SK-N-SH treated with all-trans-retinoic acid at 6 μM for 48 hours (cell line): ENCODE results near the gene SNX8.

Source experiments
- ARNTL ChIP-seq: fragments of 450-650 bp; formaldehyde crosslinking; IDR thresholded peaks from 2 replicates; pipeline ENCODE4 v1.5.0; 2020; ENCODE audit warnings: low read depth, mild to moderate bottlenecking, moderate library complexity, borderline replicate concordance
- GLIS3 ChIP-seq: fragments of 250-450 bp; sonication (Bioruptor Pico); IDR thresholded peaks from 2 replicates; pipeline ENCODE4 v1.5.0; 2020; ENCODE audit warnings: mild to moderate bottlenecking, moderate library complexity
- ISL1 ChIP-seq: fragments of 250-450 bp; sonication (Bioruptor Pico); IDR thresholded peaks from 2 replicates; pipeline ENCODE4 v2.1.2; 2022; ENCODE audit warnings: mild to moderate bottlenecking, moderate library complexity
- OSR1 ChIP-seq: fragments of 250-450 bp; sonication (Bioruptor Pico); IDR thresholded peaks from 2 replicates; pipeline ENCODE4 v1.8.0; 2022; ENCODE audit warnings: moderate library complexity, mild to moderate bottlenecking, inconsistent platforms
- RARB ChIP-seq: fragments of 250-450 bp; sonication (Bioruptor Pico); IDR thresholded peaks from 2 replicates; pipeline ENCODE4 v1.8.0; 2021; ENCODE audit warnings: mild to moderate bottlenecking, moderate library complexity
- SNAI2 ChIP-seq: fragments of 250-450 bp; sonication (Bioruptor Pico); IDR thresholded peaks from 2 replicates; pipeline ENCODE4 v1.5.0; 2020; ENCODE audit warnings: mild to moderate bottlenecking, moderate library complexity
- TCF4 ChIP-seq: fragments of 250-450 bp; sonication (Bioruptor Pico); IDR thresholded peaks from 2 replicates; pipeline ENCODE4 v1.8.0; 2021; ENCODE audit warnings: mild to moderate bottlenecking, moderate library complexity, borderline replicate concordance
- ZFP3 ChIP-seq: fragments of 250-450 bp; sonication (Bioruptor Pico); IDR thresholded peaks from 2 replicates; pipeline ENCODE4 v1.5.0; 2020; ENCODE audit warnings: mild to moderate bottlenecking, moderate library complexity
- TF ChIP-seq, protein P1 (sequence below): fragments of 250-450 bp; sonication (Bioruptor Pico); IDR thresholded peaks from 2 replicates; pipeline ENCODE4 v1.5.1; 2020; ENCODE audit warnings: low read depth, mild to moderate bottlenecking, moderate library complexity

DNA sequence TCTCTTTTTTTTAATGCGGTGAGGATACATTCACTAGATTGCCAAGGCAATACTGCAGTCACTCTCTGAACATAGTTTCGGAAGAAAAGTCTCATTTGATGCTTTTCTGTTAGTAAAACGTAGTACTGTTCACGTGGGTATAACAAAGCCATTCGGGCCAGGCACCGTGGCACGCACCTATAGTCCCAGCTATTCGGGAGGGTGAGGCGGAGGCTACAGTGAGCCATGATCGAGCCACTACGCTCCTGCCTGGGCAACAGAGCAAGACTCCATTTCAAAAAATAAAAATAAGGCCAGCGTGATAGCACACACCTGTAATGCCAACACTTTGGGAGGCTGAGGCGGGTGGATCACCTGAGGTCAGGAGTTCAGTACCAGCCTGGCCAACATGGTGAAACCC is 24.6 kb downstream of the SNX8 start:
- TF ChIP-seq ZFP3: no peak
- no peak for TF ChIP-seq GLIS3 (CRISPR knock-in tag)
- no peak for TF ChIP-seq TCF4
- TF ChIP-seq SNAI2: no peak
- no peak for TF ChIP-seq RARB (CRISPR knock-in tag)
- TF ChIP-seq ISL1: no peak
- no peak for TF ChIP-seq ARNTL (CRISPR knock-in tag)
- TF ChIP-seq, protein P1, sequence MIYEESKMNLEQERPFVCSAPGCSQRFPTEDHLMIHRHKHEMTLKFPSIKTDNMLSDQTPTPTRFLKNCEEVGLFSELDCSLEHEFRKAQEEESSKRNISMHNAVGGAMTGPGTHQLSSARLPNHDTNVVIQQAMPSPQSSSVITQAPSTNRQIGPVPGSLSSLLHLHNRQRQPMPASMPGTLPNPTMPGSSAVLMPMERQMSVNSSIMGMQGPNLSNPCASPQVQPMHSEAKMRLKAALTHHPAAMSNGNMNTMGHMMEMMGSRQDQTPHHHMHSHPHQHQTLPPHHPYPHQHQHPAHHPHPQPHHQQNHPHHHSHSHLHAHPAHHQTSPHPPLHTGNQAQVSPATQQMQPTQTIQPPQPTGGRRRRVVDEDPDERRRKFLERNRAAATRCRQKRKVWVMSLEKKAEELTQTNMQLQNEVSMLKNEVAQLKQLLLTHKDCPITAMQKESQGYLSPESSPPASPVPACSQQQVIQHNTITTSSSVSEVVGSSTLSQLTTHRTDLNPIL: no peak
- TF ChIP-seq OSR1: no peak
